SJCRH30 (cell line): ENCODE measurements around the gene EIF3A. TPM values are rescaled to one million over a fixed set of nuclear protein-coding genes. Genes with fewer than 3 reads are reported as not detected.
"Not testable (repeated sequence)": the region's sequence is repeated elsewhere in the genome, so short reads cannot be mapped to it uniquely, and the experiment has no call there.

Experiments
- DNase-seq, 2 experiments: peaks; one replicate each; pipeline ENCODE4 v3.0.0-alpha.2; 2015 to 2020
- H3K27ac ChIP-seq: fragments of 250-450 bp; sonication (Bioruptor Pico); 2 replicates; pipeline ENCODE4 v1.5.1; 2020; ENCODE audit warnings: mild to moderate bottlenecking, moderate library complexity
- H3K27me3 ChIP-seq: fragments of 250-450 bp; sonication (Bioruptor Pico); 2 replicates; pipeline ENCODE4 v1.5.1; 2020; ENCODE audit warnings: mild to moderate bottlenecking, moderate library complexity
- H3K36me3 ChIP-seq: fragments of 250-450 bp; sonication (Bioruptor Pico); 2 replicates; pipeline ENCODE4 v1.5.1; 2020; ENCODE audit warnings: mild to moderate bottlenecking, moderate library complexity
- H3K4me1 ChIP-seq: fragments of 250-450 bp; sonication (Bioruptor Pico); 2 replicates; pipeline ENCODE4 v1.5.1; 2020; ENCODE audit warnings: mild to moderate bottlenecking, moderate library complexity
- H3K4me3 ChIP-seq: fragments of 250-450 bp; sonication (Bioruptor Pico); 2 replicates; pipeline ENCODE4 v1.5.1; 2020; ENCODE audit warnings: mild to moderate bottlenecking, moderate library complexity
- H3K9me3 ChIP-seq: fragments of 250-450 bp; sonication (Bioruptor Pico); replicated peaks from 2 replicates; pipeline ENCODE4 v1.5.1; 2020; ENCODE audit warnings: mild to moderate bottlenecking, moderate library complexity
- total RNA-seq: library from RNA; depleted of rRNA; stranded (reverse); fragments of >200 nt; shearing (Covaris generic); gene quantifications from 2 replicates; pipeline ENCODE4 v1.2.3, GENCODE V29; 2014

The EIF3A gene
- total RNA-seq, 1 experiment from 2014 or later, result 192 TPM

DNA sequence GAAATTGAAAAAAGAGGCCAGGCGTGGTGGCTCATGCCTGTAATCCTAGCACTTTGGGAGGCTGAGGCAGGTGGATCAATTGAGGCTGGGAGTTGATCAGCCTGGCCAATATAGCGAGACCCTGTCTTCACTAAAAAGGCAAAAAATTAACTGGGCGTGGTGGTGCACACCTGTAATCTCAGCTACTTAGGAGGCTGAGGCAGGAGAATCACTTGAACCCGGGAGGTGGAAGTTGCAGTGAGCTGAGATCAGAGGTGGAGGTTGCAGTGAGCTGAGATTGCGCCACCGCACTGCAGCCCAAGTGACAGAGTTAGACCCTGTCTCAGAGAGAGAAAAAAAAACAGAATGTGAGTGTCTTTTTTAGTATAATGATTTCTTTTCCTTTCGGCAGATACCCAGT is 25.3 kb upstream of the EIF3A start:
- not testable (repeated sequence) for H3K4me1 ChIP-seq, H3K27me3 ChIP-seq, DNase-seq, H3K9me3 ChIP-seq, H3K4me3 ChIP-seq, H3K27ac ChIP-seq, H3K36me3 ChIP-seq

DNA sequence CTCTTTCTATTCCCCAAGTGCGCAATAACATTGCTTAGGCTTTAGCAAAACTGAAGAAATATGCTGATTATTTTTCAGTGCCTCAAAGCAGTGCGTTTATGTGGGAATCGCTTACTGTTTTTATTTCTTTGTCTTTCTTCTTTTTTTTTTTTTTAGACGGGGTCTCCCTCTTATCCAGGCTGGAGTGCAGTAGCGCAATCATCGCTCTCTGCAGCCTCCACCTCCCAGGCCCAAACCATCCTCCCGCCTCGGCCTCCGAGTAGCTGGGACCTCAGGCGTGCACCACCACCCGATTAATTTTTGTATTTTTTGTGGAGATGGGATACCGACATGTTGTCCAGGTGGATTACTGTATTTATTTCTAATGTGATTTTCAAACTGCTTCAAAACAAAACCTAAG is 24.5 kb upstream of the EIF3A start:
- no peak overlapping the region for H3K27ac ChIP-seq
- no peaks in the 10 kb centered on the region for H3K9me3 ChIP-seq
- H3K27me3 ChIP-seq, result no peaks in the 10 kb centered on the region
- DNase-seq, result no peak
- 0 out of 2 replicates have a peak, but pooled peaks cover 2% of the 10 kb centered on the region for H3K4me1 ChIP-seq
- peaks cover 9% of the 10 kb centered on the region; the same call in 1 of the 2 replicates for H3K36me3 ChIP-seq
- H3K4me3 ChIP-seq, result peak overlapping the region; percentile 98

GRCh38 chr10:119104654-119105015 is 24.0 kb upstream of the EIF3A start:
- peaks cover 9% of the 10 kb centered on the region; the same call in 1 of the 2 replicates for H3K36me3 ChIP-seq
- peak overlapping the region; percentile 98 for H3K4me3 ChIP-seq
- DNase-seq, result peak; percentile 31 to 46

DNA sequence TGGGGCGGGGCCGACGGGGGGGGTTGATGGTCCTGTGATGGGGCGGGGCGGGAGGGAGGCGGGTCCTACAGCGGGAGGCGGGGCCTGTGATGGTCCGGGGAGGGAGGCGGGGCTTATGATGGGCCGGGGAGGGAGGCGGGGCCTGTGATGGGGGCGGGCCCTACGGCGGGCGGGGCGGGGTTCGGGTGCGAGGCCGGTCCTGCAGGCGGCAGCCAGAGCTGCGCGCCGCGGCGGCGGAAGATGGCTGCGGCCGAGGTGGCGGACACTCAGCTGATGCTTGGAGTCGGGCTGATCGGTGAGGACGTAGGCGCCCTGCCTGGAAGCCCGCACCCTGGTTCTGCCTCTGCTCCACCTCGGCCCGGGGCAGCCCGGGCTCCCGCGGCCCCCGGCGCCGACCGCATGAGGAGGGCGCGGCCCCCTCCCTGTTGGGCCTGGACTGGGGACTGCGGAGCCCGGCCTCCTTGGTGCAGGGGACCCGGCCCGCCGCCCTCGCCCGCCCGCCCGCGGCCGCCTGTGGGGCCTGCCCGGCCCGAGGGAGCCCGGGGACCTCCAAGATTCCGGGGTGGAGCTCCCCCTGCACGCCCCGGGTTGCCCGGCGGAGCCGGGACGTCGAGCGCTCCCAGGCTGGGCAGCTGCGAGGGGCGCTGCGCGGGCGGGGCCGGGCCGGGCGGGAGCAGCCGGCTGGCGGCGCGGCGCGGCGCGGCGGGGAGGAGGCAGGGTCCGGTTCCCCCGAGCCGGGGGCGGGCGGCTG is 23.5 kb upstream of the EIF3A start, which contains the start of gene DENND10:
Gene DENND10 (plus strand): TSS at position 211 of the 751 bp plus-strand sequence. CDS start 30 bp downstream, at position 241.
- no peak within 1 kb of the TSS for H3K27ac ChIP-seq

More at GRCh38 chr10:119104654-119105015, 24.0 kb upstream of the EIF3A start:
- Histone ChIP-seq H3K27me3 (no peaks in the 10 kb centered on the region), H3K9me3 (no peaks in the 10 kb centered on the region), H3K4me1 (0 out of 2 replicates have a peak, but pooled peaks cover 2% of the 10 kb centered on the region), H3K27ac (no peak overlapping the region)

DNA sequence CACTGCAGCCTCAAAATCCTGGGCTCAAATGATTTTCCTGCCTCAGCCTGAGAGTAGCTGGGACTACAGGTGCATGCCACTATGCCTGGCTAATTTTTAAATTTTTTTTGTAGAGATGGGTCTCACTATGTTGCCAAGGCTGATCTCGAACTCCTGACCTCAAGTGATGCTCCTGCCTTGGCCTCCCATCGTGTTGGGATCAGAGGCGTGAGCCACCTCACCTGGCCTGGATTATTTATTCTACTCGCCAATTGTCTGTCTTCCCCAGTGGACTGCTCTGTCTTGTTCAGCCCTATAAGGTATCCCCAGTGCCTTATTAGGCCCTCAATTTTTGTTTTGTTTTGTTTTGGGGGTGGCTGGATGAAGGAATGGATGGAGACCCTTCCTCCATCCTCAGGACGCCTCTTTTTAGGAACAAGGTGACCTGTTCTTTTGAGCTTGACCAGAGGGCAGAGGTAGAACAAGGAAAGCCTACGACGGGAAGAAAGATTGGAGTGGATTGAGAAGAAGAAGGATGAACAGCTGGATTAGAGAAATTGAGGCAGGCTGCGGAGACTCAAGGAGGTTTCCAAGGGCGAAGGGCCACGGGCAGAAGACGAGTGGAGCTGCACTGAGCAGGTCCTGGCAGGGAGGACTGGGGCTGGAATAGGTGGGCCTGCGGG is 22.8 kb upstream of the EIF3A start:
- Histone ChIP-seq H3K27ac (no peak overlapping the region), H3K9me3 (no peaks in the 10 kb centered on the region), H3K27me3 (no peaks in the 10 kb centered on the region), H3K36me3 (peaks cover 2% of the 10 kb centered on the region; the same call in 1 of the 2 replicates), H3K4me3 (no peak overlapping the region), H3K4me1 (0 out of 2 replicates have a peak, but pooled peaks cover 2% of the 10 kb centered on the region)
- DNase-seq, result no peak

More for the DNA sequence above, 23.5 kb upstream of the EIF3A start, which contains the start of gene DENND10:
- no peaks in the 10 kb centered on the region for H3K9me3 ChIP-seq
- H3K4me3 ChIP-seq, result peak within 1 kb of the TSS; percentile 98
- H3K27me3 ChIP-seq, result no peaks in the 10 kb centered on the region
- H3K36me3 ChIP-seq, result peaks cover 7% of the 10 kb centered on the region; the same call in 1 of the 2 replicates
- DNase-seq, result peak; percentile 74 to 86
- 0 out of 2 replicates have a peak, but pooled peaks cover 2% of the 10 kb centered on the region for H3K4me1 ChIP-seq

DNA sequence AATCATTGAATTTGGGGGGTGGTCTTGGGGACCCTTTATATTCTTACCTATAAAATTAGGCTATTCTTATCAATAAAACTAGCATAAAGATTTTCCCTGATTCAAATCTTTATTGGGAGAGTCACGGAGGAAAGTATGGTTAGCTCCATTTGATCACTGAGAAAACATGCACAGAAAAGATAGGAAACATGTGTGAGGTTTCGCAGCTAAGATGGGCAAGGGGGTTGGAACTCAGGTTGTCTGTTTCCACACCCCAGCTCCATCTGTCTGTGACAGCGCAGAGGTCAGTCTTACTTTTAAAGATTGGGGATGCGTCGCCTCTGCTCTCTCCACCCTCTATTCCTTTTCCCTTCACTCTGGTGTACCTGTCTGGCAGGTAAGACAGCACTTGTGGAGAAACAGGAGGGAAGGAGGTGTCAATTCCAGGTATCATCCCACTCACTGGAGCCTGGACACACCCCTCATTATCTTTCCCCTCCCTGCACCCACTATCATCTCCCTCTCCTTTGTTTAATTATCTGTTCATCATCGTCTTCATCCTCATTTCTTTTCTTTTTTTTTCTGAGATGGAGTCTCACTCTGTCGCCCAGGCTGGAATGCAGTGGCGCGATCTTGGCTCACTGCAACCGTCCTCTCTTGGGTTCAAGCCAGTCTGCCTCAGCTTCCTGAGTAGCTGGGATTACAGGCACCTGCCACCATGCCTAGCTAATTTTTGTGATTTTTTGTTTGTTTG is 20.9 kb upstream of the EIF3A start:
- no peak for DNase-seq
- no peak overlapping the region for H3K27ac ChIP-seq
- no peaks in the 10 kb centered on the region for H3K9me3 ChIP-seq
- no peaks in the 10 kb centered on the region for H3K36me3 ChIP-seq
- no peaks in the 10 kb centered on the region for H3K27me3 ChIP-seq
- peak overlapping the region; percentile 17; the same call in 1 of the 2 replicates for H3K4me3 ChIP-seq
- H3K4me1 ChIP-seq, result 0 out of 2 replicates have a peak, but pooled peaks cover 2% of the 10 kb centered on the region

- Histone ChIP-seq H3K27me3 (no peaks in the 10 kb centered on the region), H3K9me3 (no peaks in the 10 kb centered on the region), H3K4me1 (0 out of 2 replicates have a peak, but pooled peaks cover 2% of the 10 kb centered on the region), H3K36me3 (no peaks in the 10 kb centered on the region), H3K4me3 (no peak overlapping the region), H3K27ac (no peak overlapping the region)
- DNase-seq, result no peak
Measured at GRCh38 chr10:119100434-119101238, 20.0 kb upstream of the EIF3A start.

DNA sequence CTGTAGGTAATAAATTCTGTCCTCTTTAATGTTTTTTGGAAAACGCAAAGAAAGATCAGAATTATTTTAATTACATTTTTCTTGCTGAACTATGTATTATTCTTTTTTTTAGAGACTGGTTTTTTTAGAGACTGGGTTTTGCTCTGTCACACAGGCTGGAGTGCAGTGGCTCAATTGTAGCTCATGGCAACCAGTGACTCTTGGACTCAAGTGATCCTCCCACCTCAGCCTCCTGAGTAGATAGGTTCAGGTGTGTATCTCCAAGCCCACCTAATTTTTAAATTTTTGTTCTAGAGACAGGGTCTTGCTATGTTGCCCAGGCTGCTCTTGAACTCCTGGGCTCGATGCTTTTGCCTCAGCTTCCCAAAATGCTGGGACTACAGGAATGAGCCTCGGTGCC is 18.0 kb upstream of the EIF3A start:
- Histone ChIP-seq H3K27me3 (no peaks in the 10 kb centered on the region), H3K9me3 (no peaks in the 10 kb centered on the region), H3K36me3 (no peaks in the 10 kb centered on the region), H3K27ac (no peak overlapping the region), H3K4me1 (0 out of 2 replicates have a peak, but pooled peaks cover 2% of the 10 kb centered on the region), H3K4me3 (no peak overlapping the region)
- no peak for DNase-seq

DNA sequence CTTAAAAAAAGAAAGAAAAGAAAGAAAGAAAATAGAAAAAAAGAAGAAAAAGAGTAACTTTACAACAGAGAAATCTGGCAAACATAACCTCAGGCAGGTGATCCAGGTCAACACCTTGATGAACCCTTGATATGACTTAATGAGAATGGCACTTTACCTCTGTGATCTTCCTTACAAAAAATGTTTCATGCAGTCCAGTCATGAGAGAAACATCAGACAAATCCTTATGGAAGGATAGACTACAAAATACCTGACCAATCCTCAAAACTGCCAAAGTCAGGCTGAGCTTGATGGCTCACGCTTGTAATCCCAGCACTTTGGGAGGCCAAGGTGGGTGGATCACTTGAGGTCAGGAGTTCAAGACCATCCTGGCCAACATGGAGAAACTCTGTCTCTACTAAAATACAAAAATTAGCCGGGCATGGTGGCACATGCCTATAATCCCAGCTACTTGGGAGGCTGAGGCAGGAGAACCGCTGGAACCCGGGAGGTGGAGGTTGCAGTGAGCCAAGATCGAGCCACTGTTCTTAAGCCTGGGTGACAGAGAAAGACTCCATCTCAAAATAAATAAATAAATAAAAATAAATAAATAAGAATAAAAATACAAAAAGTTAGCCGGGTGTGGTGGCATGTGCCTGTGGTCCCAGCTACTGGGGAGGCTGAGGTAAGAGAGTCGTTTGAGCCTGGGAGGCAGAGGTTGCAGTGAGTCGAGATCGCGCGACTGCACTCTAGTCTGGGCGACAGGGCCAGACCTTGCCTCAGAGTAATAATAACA is 16.2 kb upstream of the EIF3A start:
- not testable (repeated sequence) for DNase-seq, H3K4me1 ChIP-seq, H3K27me3 ChIP-seq, H3K27ac ChIP-seq, H3K4me3 ChIP-seq, H3K36me3 ChIP-seq, H3K9me3 ChIP-seq

DNA sequence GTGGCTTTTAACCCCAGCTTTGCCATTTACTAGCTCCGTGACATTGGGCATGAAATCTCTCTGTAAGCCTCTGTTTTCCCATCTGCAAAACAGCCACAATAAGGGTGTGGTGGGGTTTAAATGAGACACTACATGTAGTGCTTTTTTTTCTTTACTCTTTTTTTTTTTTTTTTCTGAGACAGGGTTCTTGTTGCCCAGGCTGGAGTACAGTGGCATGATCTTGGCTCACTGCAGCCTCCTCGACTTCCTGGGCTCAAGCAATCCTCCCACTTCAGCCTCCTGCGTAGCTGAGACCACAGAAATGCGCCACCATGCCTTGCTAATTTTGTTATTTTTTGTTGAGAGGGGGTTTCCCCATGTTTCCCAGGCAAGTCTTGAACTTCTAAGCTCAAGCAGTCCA is 15.0 kb upstream of the EIF3A start:
- no peak for DNase-seq
- Histone ChIP-seq H3K4me3 (no peak overlapping the region), H3K4me1 (peaks cover 5% of the 10 kb centered on the region), H3K27ac (no peak overlapping the region), H3K27me3 (no peaks in the 10 kb centered on the region), H3K36me3 (no peaks in the 10 kb centered on the region), H3K9me3 (no peaks in the 10 kb centered on the region)

GRCh38 chr10:119090968-119091367 is 10.4 kb upstream of the EIF3A start:
- no peak overlapping the region for H3K4me3 ChIP-seq
- H3K36me3 ChIP-seq, result no peaks in the 10 kb centered on the region
- no peaks in the 10 kb centered on the region for H3K9me3 ChIP-seq
- peaks cover 7% of the 10 kb centered on the region for H3K4me1 ChIP-seq
- no peak overlapping the region for H3K27ac ChIP-seq
- DNase-seq, result peak in 1 of 2 experiments; percentile 30
- no peaks in the 10 kb centered on the region for H3K27me3 ChIP-seq

DNA sequence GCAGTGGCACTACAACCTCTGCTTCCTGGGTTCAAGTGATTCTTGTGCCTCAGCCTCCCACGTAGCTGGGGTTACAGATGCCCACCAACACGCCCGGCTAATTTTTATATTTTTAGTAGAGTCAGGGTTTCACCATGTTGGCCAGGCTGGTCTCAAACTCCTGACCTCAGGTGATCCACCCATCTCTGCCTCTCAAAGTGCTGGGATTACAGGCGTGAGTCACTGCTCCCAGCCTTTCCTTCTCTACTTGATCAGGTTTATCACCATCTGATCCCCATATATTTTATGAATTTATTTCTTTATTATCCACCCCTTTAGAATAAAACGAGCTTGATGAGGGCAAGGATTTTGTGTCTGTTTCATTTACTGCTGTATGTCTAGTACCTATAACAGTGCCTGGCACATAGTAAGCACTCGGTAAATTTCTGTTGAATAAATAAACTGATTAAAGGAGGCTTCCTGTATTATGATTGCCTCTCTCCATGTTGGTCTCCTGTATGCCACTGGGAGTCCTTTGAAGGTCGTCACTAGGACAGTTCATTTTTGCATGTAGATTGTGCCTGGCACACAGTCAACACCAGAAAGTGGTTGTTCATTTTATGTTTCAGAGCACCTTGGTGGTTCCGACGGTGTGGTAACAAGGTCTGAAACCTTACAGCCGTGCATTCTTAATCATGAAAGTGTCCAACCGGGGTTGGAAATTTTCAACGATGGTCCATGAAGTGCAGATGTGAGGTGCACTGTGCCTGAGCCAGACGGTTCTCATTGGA is 9.6 kb upstream of the EIF3A start:
- no peaks in the 10 kb centered on the region for H3K36me3 ChIP-seq
- no peaks in the 10 kb centered on the region for H3K27me3 ChIP-seq
- no peak for DNase-seq
- H3K4me1 ChIP-seq, result peaks cover 7% of the 10 kb centered on the region
- no peak overlapping the region for H3K4me3 ChIP-seq
- no peak overlapping the region for H3K27ac ChIP-seq
- no peaks in the 10 kb centered on the region for H3K9me3 ChIP-seq
